Peyer's patch (tissue), 4 donors: Measurements from ENCODE around the gene FANCE.

Experiments used
- POLR2A ChIP-seq, 2 donors: fragments of 450-650 bp; IDR thresholded peaks; one replicate each; pipeline ENCODE4 v1.5.1; 2017; ENCODE audit warnings: antibody characterized with exemption in 2 of 2, mild to moderate bottlenecking in 2 of 2, moderate library complexity in 2 of 2
- TF ChIP-seq, protein P1 (sequence below), 6 experiments: fragments of 450-650 bp in 4 of 6; fragments of 200-600 bp in 2 of 6; sonication (generic) in 1 of 6; IDR thresholded peaks; one replicate each; pipeline ENCODE4 v1.5.1; 2017 to 2019; ENCODE audit warnings: antibody characterized with exemption in 6 of 6, mild to moderate bottlenecking in 3 of 6, moderate library complexity in 1 of 6

- TF ChIP-seq, protein P1, sequence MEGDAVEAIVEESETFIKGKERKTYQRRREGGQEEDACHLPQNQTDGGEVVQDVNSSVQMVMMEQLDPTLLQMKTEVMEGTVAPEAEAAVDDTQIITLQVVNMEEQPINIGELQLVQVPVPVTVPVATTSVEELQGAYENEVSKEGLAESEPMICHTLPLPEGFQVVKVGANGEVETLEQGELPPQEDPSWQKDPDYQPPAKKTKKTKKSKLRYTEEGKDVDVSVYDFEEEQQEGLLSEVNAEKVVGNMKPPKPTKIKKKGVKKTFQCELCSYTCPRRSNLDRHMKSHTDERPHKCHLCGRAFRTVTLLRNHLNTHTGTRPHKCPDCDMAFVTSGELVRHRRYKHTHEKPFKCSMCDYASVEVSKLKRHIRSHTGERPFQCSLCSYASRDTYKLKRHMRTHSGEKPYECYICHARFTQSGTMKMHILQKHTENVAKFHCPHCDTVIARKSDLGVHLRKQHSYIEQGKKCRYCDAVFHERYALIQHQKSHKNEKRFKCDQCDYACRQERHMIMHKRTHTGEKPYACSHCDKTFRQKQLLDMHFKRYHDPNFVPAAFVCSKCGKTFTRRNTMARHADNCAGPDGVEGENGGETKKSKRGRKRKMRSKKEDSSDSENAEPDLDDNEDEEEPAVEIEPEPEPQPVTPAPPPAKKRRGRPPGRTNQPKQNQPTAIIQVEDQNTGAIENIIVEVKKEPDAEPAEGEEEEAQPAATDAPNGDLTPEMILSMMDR (IDR thresholded peaks at IDR 0.05): no peak
- TF ChIP-seq POLR2A (IDR thresholded peaks at IDR 0.05): peak in 1 of 2 donors; percentile 17
Measured at GRCh38 chr6:35485402-35485877, 33.3 kb downstream of the FANCE start.
